ENCODE results near the gene MAGI3. TPM values are rescaled to one million over a fixed set of nuclear protein-coding genes. Genes with fewer than 3 reads are reported as not detected.

Gene MAGI3
- total and polyA plus RNA-seq, 12 donors = 3.3 to 17.6 (median 11.8) TPM

DNA sequence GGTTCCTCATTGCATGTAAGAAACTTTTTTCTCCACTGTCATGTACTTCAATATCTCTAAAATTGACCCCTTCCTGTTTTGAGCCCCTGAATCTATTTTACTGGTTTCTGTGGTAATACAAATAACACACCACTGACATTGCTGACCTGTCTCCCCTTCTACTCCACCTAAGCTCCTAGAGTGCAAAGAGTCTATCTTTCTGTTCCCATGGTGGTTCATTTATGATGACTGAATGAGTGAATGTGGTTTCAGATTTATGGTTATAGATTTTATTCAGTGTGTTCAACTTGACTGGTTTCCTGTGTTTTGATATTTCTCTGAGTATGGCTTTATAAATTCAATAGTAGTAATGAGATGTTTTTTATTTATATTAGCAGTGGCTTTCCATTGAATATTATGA lies 127.7 kb downstream of the MAGI3 start:
- no peak for DNase-seq
- intact Hi-C loops (cut with DNase I) = no loop called here
- no peaks in the 10 kb centered on the region for H3K4me1 ChIP-seq (replicated peaks in 1 of 2)

DNA sequence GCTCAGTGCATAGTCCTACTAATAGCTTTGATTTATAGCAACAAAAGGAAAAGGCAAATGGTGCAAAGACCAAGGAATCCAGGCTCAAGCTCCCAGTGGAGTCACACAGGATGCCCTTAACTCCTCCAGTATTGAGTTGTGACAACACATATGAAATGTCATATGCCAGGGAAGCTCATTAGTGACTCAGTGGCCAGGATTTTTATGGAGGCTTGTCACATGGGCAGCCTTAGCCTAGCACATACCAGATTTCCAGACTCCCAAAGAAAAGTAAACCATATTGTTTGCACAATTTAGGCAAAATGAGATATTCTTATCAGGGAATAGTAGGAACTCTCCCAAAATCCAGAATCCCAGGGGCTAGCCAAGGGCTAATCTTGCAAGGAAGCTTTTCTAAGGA lies 129.2 kb downstream of the MAGI3 start:
- Histone ChIP-seq H3K27me3 (no peaks in the 10 kb centered on the region), H3K4me3 (no peak overlapping the region), H3K36me3 (replicated peaks in 1 of 2) (no peaks in the 10 kb centered on the region), H3K27ac (no peak overlapping the region), H3K4me1 (replicated peaks in 1 of 2) (no peaks in the 10 kb centered on the region), H3K9me3 (replicated peaks in 1 of 3) (no peaks in the 10 kb centered on the region)
- DNase-seq = peak in 1 of 7 donors; percentile 1
- no peak for TF ChIP-seq POLR2A (IDR thresholded peaks at IDR 0.05)
- TF ChIP-seq, protein P1, sequence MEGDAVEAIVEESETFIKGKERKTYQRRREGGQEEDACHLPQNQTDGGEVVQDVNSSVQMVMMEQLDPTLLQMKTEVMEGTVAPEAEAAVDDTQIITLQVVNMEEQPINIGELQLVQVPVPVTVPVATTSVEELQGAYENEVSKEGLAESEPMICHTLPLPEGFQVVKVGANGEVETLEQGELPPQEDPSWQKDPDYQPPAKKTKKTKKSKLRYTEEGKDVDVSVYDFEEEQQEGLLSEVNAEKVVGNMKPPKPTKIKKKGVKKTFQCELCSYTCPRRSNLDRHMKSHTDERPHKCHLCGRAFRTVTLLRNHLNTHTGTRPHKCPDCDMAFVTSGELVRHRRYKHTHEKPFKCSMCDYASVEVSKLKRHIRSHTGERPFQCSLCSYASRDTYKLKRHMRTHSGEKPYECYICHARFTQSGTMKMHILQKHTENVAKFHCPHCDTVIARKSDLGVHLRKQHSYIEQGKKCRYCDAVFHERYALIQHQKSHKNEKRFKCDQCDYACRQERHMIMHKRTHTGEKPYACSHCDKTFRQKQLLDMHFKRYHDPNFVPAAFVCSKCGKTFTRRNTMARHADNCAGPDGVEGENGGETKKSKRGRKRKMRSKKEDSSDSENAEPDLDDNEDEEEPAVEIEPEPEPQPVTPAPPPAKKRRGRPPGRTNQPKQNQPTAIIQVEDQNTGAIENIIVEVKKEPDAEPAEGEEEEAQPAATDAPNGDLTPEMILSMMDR (IDR thresholded peaks at IDR 0.05) = no peak
- intact Hi-C loops (cut with DNase I) = no loop called here

More for the DNA sequence above, 127.7 kb downstream of the MAGI3 start:
- Histone ChIP-seq H3K27me3 (no peaks in the 10 kb centered on the region), H3K36me3 (replicated peaks in 1 of 2) (no peaks in the 10 kb centered on the region), H3K27ac (no peak overlapping the region), H3K9me3 (replicated peaks in 1 of 3) (no peaks in the 10 kb centered on the region), H3K4me3 (no peak overlapping the region)
- TF ChIP-seq, protein P1 (IDR thresholded peaks at IDR 0.05) = no peak
- TF ChIP-seq POLR2A (IDR thresholded peaks at IDR 0.05) = no peak

DNA sequence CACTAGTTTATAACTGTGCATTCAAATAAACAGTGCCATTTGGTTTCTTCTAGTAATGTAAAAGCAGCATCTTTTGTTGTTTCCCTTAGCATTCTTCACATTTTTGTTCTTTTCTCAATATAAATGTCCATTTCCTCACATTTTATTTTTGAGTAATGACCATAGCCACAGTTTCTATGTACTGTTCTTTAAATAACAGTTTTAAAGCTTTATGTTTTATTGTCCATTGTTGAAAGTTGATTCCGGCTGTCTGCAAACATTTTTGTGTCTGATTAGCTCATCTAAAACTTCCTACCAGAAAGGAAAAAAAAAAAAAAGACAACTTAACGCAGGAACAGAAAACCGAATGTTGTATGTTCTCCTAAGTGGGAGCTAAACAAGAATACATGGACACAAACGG lies 139.7 kb downstream of the MAGI3 start:
- no peak for DNase-seq
- H3K9me3 ChIP-seq (replicated peaks in 1 of 3) = no peaks in the 10 kb centered on the region
- no peaks in the 10 kb centered on the region for H3K36me3 ChIP-seq (replicated peaks in 1 of 2)
- no peaks in the 10 kb centered on the region for H3K4me1 ChIP-seq (replicated peaks in 1 of 2)
- no peak overlapping the region for H3K27ac ChIP-seq
- 64 to 77% (median 67%) methylated on average over 4 of the region's 4 CpGs for WGBS, 4 donors
- H3K27me3 ChIP-seq = no peaks in the 10 kb centered on the region
- intact Hi-C loops (cut with DNase I) = no loop called here
- TF ChIP-seq, protein P1 (IDR thresholded peaks at IDR 0.05) = no peak
- no peak for TF ChIP-seq POLR2A (IDR thresholded peaks at IDR 0.05)
- H3K4me3 ChIP-seq = no peak overlapping the region

DNA sequence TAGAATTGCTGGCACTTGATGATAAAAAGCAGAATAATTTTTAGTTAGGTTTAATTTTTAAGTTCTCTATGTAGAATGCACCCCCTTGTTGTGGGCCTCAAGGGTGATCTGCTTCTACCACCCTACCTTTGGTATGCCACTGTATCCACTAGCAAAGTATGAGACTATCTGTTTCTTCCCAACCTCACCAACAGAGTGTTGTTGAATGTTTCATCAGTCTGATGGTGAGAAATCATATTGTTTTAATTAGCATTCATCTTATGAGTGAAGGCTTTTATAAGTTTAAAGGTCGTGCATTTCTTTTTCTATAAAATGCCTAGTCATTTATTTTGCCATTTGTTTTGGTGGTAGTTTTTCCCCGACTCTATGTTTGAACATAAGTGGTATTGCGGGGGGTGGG lies 141.0 kb downstream of the MAGI3 start:
- no peaks in the 10 kb centered on the region for H3K9me3 ChIP-seq (replicated peaks in 1 of 3)
- H3K27me3 ChIP-seq = no peaks in the 10 kb centered on the region
- no peaks in the 10 kb centered on the region for H3K4me1 ChIP-seq (replicated peaks in 1 of 2)
- H3K27ac ChIP-seq = no peak overlapping the region
- TF ChIP-seq, protein P1 (IDR thresholded peaks at IDR 0.05) = no peak
- no peak for TF ChIP-seq POLR2A (IDR thresholded peaks at IDR 0.05)
- no peak for DNase-seq
- intact Hi-C loops (cut with DNase I) = no loop called here
- WGBS, 4 donors = 90 to 94% (median 92%) methylated on average over 3 of the region's 3 CpGs
- no peak overlapping the region for H3K4me3 ChIP-seq
- H3K36me3 ChIP-seq (replicated peaks in 1 of 2) = no peaks in the 10 kb centered on the region

All from adrenal gland (tissue), 12 donors.